ENCODE measurements around the gene PAPOLB. TPM values are rescaled to one million over a fixed set of nuclear protein-coding genes. Genes with fewer than 3 reads are reported as not detected.

The PAPOLB gene
- total RNA-seq, 2 donors from 2014 or later, result not detected

DNA sequence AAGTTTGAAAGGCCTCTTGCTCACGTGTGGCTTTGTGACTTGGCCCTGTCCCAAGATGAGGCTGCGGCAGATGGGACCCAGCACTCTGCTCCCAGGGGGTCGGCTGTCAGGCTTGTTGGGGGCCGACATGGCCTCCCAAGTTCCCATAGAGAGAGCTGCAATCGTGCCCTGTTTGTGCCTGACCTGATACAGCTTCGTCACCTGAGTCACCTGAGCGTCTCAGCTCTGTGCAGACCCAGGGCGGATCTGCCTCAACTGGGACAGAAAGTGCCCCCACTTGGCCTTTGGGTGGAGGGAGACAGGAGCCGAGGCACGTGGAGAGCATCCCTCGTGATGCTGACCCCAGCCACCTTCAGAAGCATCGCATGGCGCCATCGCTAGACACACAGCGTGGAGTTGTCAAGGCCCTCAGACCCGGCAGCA is 21.7 kb downstream of the PAPOLB start:
- H3K27ac Mint-ChIP-seq, result no peak overlapping the region
- H3K4me3 Mint-ChIP-seq, result no peak overlapping the region
- no peaks in the 10 kb centered on the region for H3K9me3 Mint-ChIP-seq
- H3K27me3 Mint-ChIP-seq, result peaks cover 5% of the 10 kb centered on the region
- no peaks in the 10 kb centered on the region for H3K4me1 Mint-ChIP-seq
- no peak for ATAC-seq (replicated peaks)
- no peaks in the 10 kb centered on the region for H3K36me3 Mint-ChIP-seq (ENCODE audit: low read depth)

DNA sequence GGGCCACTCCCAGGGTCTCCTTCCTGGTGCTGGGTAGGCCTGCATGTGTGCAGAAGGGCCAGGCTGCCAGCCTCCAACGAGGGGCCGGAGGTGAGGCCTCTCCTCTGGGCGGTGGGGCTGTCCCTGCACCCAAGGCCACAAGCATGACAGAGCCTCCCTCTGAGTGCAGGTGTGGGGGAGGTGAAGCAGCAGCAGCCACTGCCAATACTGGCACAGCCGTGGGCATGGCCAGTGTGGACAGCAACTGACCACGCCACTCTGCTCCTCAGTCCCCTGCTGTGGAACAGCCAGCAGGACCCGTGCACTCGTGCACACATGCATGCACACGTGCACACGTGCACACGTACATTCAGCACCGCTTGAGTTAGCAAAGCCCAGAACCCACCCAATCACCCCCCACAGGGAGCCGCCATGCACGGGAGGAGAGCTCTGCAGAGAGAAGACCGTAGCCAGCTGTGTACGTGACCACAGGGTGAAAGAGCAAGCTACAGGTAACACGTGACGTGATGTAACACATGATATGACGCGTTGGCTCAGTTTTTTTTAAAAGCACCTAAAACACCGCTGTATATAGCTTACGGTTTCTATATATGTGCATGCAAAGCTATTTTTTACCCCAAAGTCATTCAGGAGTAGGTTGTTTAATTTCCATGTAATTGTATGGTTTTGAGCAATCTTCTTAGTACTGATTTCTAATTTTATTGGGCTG is 23.1 kb downstream of the PAPOLB start:
- H3K4me3 Mint-ChIP-seq, result no peak overlapping the region
- H3K27ac Mint-ChIP-seq, result no peak overlapping the region
- H3K36me3 Mint-ChIP-seq (ENCODE audit: low read depth), result no peaks in the 10 kb centered on the region
- ATAC-seq (replicated peaks), result no peak
- H3K9me3 Mint-ChIP-seq, result no peaks in the 10 kb centered on the region
- H3K4me1 Mint-ChIP-seq, result no peaks in the 10 kb centered on the region
- H3K27me3 Mint-ChIP-seq, result peaks cover 4% of the 10 kb centered on the region

DNA sequence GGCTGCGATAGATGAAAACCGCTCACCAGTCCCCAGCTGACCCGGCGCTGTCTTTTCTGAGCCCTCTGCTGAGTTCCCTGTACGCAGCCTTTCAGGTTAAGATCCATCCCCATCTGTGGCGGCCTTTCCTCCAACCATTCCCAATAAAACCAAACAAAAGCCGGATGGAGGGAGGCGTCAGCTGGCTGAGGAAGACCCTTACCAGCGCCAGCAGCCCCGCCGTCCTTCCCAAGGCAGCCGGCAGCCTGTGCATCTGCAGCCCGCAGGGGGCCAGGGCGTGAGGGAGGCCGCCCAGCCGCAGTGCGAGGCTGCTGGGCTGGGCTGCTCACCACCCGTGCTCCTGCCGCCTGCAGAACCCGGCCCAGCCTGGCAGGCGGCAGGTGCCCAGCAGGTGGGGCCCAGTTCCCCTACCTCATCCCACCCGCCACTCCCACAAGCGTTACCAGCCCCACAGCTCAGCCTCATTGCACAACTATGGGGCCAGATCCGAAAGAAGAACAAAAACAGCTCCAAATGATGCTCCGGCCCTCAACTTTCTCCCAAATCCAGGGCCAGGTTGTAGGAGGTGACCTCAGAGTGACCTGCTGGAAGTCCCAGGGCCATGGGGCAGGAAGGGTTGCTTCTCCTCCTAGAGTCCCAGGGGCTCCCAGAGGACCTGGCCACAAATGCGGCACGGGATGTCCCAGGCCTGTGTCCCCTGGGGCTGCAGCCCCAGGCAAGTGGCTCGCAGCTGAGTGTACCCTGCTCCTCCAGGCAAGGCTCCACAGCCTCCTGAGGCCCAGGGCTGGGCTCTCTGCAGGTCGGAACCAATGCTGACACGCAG is 23.8 kb downstream of the PAPOLB start:
- no peaks in the 10 kb centered on the region for H3K9me3 Mint-ChIP-seq
- H3K4me3 Mint-ChIP-seq, result no peak overlapping the region
- ATAC-seq (replicated peaks), result no peak
- no peaks in the 10 kb centered on the region for H3K36me3 Mint-ChIP-seq (ENCODE audit: low read depth)
- peaks cover 4% of the 10 kb centered on the region for H3K27me3 Mint-ChIP-seq
- no peak overlapping the region for H3K27ac Mint-ChIP-seq
- H3K4me1 Mint-ChIP-seq, result no peaks in the 10 kb centered on the region

DNA sequence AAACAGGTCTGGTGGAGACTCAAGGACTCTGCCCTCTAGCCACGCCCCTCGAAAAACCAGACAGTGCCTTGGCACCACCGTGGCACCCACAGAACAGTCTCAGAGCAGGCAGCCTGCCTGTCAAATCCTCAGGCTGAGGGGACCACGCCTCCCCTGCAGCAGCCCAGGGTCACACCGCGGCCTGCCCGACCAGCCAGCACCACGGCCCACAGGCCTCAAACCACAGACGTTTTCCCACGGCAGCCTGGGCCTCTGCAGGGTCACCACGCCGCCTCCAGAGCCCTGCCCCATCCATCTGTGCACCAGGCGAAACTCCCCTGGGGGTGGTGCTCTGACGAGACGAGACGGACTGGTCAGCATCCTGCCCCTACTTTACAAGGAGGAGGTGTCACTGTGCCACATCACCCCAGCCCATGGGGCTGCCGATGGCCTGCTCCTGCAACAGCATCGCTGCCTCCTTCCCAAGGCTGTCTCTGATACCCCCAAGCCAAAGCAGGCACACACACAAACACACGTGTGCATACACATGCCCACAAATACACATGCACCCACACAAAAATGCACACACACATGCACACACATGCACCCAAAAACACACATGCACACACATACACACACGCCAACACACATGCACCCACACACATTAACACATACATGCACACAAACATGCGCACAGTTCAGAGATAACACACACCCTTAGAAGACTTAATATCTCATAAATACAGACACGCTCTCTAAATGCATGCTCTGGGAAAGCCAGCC is 24.6 kb downstream of the PAPOLB start:
- H3K4me1 Mint-ChIP-seq, result no peaks in the 10 kb centered on the region
- no peak overlapping the region for H3K27ac Mint-ChIP-seq
- H3K36me3 Mint-ChIP-seq (ENCODE audit: low read depth), result no peaks in the 10 kb centered on the region
- peaks cover 4% of the 10 kb centered on the region for H3K27me3 Mint-ChIP-seq
- H3K4me3 Mint-ChIP-seq, result no peak overlapping the region
- no peaks in the 10 kb centered on the region for H3K9me3 Mint-ChIP-seq
- no peak for ATAC-seq (replicated peaks)

DNA sequence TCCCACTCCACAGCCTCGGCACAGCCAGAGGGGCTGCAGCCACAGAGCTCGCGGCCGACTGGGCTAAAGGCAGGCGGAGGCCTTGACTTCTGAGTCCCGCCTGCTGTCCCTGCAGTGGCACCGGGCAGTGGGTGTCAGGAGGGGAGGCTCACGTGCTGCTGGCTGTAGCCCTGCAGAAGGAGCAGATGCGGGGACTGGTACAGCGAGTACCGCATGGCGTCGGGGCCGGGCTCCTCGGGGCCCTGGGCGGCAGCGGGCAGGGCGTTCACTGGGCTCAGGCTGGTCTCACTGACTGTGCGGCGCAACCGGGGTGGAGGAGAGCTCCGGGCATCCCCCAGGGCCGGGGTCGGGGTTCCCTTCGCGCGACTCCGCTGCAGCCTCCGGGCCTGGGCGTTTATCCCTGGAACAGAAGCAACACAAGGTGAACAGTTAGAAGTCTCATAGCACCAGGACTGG is 25.6 kb downstream of the PAPOLB start:
- no peaks in the 10 kb centered on the region for H3K36me3 Mint-ChIP-seq (ENCODE audit: low read depth)
- ATAC-seq (replicated peaks), result no peak
- H3K4me3 Mint-ChIP-seq, result no peak overlapping the region
- no peaks in the 10 kb centered on the region for H3K4me1 Mint-ChIP-seq
- H3K27me3 Mint-ChIP-seq, result peaks cover 4% of the 10 kb centered on the region
- no peak overlapping the region for H3K27ac Mint-ChIP-seq
- no peaks in the 10 kb centered on the region for H3K9me3 Mint-ChIP-seq

DNA sequence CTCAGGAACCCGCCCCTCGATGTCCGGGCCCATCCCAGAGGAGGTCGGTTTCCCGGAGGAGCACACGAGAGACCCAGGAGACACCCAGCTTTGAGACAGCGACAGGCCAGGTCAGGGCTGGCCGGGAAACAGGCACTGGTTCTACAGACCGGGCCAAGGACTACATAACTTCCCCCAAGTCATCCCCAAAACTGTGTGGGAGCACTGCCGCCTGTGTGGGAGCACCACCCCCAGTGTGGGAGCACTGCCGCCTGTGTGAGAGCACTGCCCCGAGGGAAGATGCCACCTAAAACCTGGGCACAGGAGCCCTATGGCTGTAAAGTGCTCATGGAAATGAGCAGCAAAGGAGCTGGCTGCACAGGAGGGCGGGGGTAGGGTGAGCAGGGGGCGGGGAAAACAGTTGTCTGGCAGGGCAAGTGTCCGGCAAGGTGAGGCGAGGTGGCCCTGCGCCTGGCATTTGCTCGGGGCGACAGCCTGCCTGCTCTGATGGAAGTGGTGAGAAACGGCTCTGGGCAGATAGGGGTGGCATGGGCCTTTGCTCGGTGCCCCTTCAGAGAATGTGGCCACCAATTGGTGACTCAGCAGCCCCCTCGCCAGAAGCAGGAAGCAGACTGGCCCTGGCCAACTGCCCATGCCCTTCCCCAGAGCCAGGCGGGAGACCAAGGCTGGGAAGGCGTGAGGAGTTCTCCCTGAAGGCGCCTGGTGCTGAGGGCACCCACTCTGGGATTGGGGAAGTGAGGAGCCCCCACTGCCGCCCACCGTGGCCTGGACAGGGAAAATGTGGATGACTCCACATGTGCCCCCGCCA is 26.2 kb downstream of the PAPOLB start:
- H3K9me3 Mint-ChIP-seq, result no peaks in the 10 kb centered on the region
- ATAC-seq (replicated peaks), result no peak
- no peak overlapping the region for H3K27ac Mint-ChIP-seq

DNA sequence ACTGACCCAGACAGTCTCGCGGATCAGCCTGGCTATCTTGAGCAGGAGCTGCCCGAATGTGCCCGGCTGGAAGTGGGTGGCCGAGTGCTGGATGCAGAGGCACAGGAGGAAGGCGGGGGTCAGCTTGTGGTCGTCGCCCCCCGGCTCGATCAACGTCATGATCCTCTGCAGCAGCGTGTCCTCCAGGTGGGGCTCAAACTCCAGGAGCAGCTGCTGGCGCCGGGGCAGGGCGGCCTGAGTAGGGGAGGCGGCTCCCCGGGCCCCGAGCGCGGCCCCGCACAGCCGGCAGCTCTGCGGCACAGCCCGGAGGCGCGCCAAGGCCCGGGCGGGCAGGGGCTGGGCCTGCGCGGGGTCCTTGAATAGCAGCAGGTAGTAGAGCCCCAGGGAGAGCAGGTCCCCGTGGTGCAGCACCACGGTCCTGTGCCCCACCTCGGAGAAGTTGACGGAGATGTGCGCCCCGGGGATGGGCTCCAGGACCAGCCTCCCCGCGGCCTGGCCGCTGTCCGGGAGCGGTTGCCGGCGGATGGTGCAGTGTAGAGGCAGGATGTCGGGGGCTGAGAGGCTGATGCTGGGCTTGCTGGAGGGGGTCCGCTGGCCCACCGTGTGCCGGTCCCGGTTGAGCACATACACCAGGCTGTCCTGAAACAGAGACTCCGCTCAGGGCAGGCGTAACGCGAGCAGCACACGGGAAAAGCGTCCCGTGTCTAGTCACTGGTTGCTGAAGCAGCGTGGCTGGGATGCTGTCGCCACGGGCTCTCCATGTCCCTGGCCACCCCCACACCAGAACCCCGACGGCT is 27.0 kb downstream of the PAPOLB start:
- H3K27ac Mint-ChIP-seq, result no peak overlapping the region
- no peak overlapping the region for H3K4me3 Mint-ChIP-seq
- peaks cover 4% of the 10 kb centered on the region for H3K27me3 Mint-ChIP-seq
- no peaks in the 10 kb centered on the region for H3K9me3 Mint-ChIP-seq
- no peak for ATAC-seq (replicated peaks)
- H3K36me3 Mint-ChIP-seq (ENCODE audit: low read depth), result no peaks in the 10 kb centered on the region
- no peaks in the 10 kb centered on the region for H3K4me1 Mint-ChIP-seq

More for the DNA sequence above, 26.2 kb downstream of the PAPOLB start:
- Mint-ChIP-seq H3K4me3 (no peak overlapping the region), H3K4me1 (no peaks in the 10 kb centered on the region), H3K27me3 (peaks cover 4% of the 10 kb centered on the region), H3K36me3 (ENCODE audit: low read depth) (no peaks in the 10 kb centered on the region)

DNA sequence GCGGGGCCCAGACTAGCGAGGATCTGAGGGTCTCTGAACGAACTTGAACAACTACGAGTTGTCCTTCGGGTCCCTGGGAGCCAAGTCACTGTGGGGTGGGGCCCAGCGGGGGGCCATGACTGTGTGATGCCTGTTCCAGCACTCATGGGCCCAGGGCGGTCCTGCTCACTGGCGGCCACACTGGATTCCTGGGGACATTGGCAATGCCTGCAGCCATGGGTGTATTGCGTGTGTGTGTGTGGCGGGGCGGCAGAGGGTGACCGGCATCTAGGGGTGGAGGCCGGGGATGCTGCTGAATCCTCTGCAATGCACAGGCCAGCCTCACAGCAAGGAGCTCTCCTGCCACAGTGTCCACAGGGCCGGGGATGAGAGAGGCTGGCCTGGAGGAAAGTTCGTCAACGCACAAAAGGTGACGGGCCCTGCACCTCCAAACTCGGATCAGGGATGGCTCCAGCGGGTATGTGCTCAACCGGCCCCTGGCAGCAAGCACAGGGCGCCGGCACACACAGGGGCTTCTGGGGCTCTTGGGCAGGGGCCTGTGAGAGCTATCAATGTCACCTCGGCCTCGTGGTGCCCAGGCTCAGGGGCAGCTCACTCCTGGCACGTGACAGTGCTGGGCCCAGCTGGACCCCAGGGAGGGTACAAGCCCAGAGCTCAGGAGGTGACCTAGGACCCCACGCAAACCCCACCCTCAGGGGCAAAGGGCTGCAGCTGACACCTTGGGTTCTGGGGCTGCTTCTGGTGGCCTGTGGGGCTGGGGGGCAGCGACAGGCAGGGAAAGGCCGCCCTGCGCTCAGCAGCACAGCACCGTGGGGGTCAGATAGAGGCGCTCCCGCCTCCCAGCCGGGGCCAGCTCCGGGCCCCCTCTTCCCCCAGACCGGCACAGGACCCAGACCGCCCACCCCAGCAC is 27.9 kb downstream of the PAPOLB start:
- ATAC-seq (replicated peaks), result no peak
- Mint-ChIP-seq H3K9me3 (no peaks in the 10 kb centered on the region), H3K4me1 (no peaks in the 10 kb centered on the region), H3K4me3 (no peak overlapping the region), H3K27me3 (peaks cover 4% of the 10 kb centered on the region), H3K27ac (no peak overlapping the region), H3K36me3 (ENCODE audit: low read depth) (no peaks in the 10 kb centered on the region)

DNA sequence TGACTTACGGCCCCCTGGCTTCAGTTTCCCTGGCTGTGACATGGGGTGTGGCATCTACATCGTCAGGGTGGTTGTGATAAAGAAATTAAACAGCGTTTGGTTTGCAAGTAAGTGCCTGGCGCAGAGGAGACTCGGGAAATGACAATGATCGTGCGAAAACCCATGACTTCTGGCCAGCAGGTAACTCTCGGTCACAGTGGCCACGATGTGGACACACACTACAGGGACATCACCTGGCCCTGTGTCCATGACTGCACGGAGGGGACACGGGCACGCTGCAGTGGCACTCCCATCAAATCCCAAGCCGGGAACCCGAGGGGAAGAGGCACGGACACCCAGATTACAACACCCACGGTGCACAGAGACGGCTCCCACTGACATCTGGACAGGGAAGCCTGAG is 28.7 kb downstream of the PAPOLB start:
- Mint-ChIP-seq H3K27ac (no peak overlapping the region), H3K36me3 (ENCODE audit: low read depth) (no peaks in the 10 kb centered on the region), H3K27me3 (peaks cover 4% of the 10 kb centered on the region), H3K4me1 (no peaks in the 10 kb centered on the region), H3K4me3 (no peak overlapping the region), H3K9me3 (no peaks in the 10 kb centered on the region)
- ATAC-seq (replicated peaks), result no peak

DNA sequence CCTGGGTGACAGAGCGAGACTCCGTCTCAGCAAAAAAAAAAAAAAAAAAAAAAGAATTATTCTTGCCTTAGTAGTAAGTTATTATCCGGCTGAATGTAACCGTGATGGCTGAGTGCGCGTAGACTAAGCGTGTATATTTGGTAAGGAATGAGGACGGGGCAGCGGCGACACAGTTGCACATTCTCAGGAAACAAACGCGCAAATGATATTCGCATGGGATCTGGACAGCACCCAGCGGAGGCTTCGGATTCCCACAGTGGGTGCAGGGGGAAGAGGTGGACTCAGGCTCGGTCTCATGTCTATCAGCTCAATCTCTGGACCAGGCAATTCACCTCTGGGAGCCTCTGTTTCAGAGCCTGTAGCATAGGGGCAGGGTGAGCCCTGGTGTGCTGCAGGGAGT is 29.1 kb downstream of the PAPOLB start:
- Mint-ChIP-seq H3K9me3 (no peaks in the 10 kb centered on the region), H3K27ac (no peak overlapping the region), H3K4me1 (no peaks in the 10 kb centered on the region)

DNA sequence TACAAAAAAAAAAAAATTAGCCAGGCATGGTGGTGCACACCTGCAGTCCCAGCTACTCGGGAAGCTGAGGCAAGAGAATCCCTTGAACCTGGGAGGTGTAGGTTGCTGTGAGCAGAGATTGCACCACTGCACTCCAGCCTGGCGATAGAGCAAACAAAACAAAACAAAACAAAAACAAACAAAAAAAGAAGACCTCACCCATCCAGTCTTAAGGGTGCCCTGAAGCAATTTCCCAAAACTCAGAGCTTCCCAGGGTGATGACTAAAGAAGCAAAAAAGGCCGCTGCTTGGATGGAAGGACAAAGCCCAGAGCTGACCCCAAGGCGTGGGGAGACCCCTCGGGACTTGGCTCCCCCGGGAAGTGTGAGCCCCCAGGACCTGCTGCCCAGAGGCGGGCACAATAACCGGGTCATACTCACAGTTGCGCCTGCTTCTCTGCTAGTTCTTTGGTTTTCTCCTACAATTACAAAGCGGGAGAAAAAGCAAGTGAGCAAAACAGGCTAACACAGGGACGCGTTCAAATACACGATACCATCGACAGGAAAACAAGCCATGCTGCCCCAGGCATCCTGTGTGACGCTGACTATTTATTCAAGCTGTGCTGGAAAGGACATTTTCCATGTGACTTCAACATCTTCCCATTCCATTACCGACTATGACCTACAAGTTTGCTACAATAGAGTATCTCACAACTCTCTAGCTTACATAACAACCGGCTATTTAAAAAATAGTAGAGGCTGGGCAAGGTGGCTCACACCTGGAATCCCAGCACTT is 29.9 kb downstream of the PAPOLB start:
- Mint-ChIP-seq H3K4me3 (no peak overlapping the region), H3K9me3 (no peaks in the 10 kb centered on the region), H3K4me1 (no peaks in the 10 kb centered on the region), H3K36me3 (ENCODE audit: low read depth) (no peaks in the 10 kb centered on the region), H3K27me3 (no peaks in the 10 kb centered on the region), H3K27ac (no peak overlapping the region)
- ATAC-seq (replicated peaks), result no peak

More for the DNA sequence above, 29.1 kb downstream of the PAPOLB start:
- Mint-ChIP-seq H3K27me3 (peaks cover 4% of the 10 kb centered on the region), H3K4me3 (no peak overlapping the region), H3K36me3 (ENCODE audit: low read depth) (no peaks in the 10 kb centered on the region)
- no peak for ATAC-seq (replicated peaks)

DNA sequence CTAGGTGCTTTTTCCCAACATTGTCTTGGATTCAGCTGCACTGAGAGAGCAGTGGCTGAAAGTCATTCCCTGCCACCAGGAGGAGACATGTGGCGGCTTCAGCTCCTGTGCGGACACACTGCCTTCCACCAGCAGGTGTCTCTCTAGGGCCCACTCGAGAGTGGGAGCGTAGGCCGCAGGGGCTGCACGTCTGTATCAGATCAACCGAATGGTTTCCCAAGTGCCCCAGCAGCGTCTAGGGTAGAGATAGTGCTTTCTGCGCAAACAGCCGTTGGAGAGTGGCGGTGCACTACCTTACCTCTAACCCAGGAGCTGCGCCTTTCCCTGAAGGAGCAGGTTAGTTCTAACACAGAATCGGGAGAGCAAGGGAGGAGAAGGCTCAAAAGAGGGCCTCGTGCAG is 31.7 kb downstream of the PAPOLB start:
- peak; percentile 72 for ATAC-seq (replicated peaks)
- Mint-ChIP-seq H3K27ac (no peak overlapping the region), H3K4me1 (no peaks in the 10 kb centered on the region), H3K4me3 (no peak overlapping the region), H3K27me3 (no peaks in the 10 kb centered on the region), H3K36me3 (ENCODE audit: low read depth) (no peaks in the 10 kb centered on the region), H3K9me3 (no peaks in the 10 kb centered on the region)

All from activated T-helper 17 cell treated with anti-CD3 and anti-CD28 coated beads, Interleukin-2, amount 50 U/mL, for 72 hours (primary cell).